Osteocyte (in vitro differentiated cells): ENCODE measurements around the gene GRIP2. TPM values are rescaled to one million over a fixed set of nuclear protein-coding genes. Genes with fewer than 3 reads are reported as not detected.

Source experiments
- DNase-seq: peaks from one replicate; pipeline ENCODE4 v3.0.0; 2021; ENCODE audit warnings: mixed read lengths; ENCODE audit not compliant: unreplicated experiment; ENCODE audit errors: extremely low spot score
- H3K27ac Mint-ChIP-seq: one replicate; pipeline ENCODE4 v1.8.0; 2021; ENCODE audit warnings: mild to moderate bottlenecking, mixed read lengths; ENCODE audit not compliant: unreplicated experiment
- H3K27me3 Mint-ChIP-seq: one replicate; pipeline ENCODE4 v1.8.0; 2021; ENCODE audit warnings: mixed read lengths; ENCODE audit not compliant: unreplicated experiment
- H3K36me3 Mint-ChIP-seq: one replicate; pipeline ENCODE4 v1.8.0; 2021; ENCODE audit warnings: mixed read lengths; ENCODE audit not compliant: unreplicated experiment
- H3K4me1 Mint-ChIP-seq: one replicate; pipeline ENCODE4 v1.8.0; 2021; ENCODE audit warnings: mixed read lengths; ENCODE audit not compliant: unreplicated experiment
- H3K4me3 Mint-ChIP-seq: one replicate; pipeline ENCODE4 v1.8.0; 2021; ENCODE audit warnings: mild to moderate bottlenecking, moderate library complexity, mixed read lengths; ENCODE audit not compliant: unreplicated experiment
- H3K9me3 Mint-ChIP-seq: one replicate; pipeline ENCODE4 v1.8.0; 2021; ENCODE audit warnings: mixed read lengths; ENCODE audit not compliant: unreplicated experiment
- total RNA-seq: library from RNA; stranded (reverse); gene quantifications from 2 replicates; pipeline ENCODE4 v1.2.1, GENCODE V29; 2021
- TF ChIP-seq, protein P1 (sequence below): fragments of 200-600 bp; sonication (generic); IDR thresholded peaks from 2 replicates; pipeline ENCODE4 v1.5.0; 2021; ENCODE audit warnings: antibody characterized with exemption, mild to moderate bottlenecking, moderate library complexity

Gene GRIP2
- total RNA-seq, 1 donor from 2014 or later = 0.35 TPM

DNA sequence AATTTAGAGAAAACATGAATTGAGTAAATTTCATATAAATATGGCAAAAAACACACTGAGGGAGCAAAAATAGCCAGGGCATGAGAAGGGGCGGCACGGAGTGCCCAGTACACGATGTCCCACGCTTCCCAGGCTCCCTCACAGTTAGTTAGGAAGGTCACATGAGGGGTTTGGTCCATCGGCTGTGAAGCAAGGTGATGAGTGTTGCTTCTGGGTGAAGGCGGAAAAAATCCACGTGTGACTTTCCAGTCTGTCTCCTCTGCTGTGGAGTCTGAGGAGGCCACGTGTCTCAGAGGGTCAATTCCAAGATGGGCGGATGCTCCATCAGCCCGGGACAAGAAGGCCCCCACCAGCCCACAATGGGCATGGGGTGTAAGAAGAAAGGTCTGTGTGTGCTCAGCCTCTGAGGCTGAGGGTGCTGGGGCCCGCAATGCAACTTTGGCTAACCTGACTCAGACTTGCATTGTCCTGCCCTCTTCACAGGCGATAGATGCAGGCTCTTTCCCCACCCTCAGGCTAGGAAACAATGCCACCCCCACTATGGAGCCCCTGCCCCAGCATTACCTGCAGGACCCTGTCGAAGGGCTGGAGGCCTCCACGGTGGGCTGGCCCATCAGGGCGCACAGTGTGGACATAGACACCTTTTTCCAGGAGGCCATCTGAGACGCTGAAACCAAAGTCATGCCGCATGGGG lies 45.7 kb downstream of the GRIP2 start:
- no peak for DNase-seq
- peaks cover 8% of the 10 kb centered on the region for H3K36me3 Mint-ChIP-seq
- no peaks in the 10 kb centered on the region for H3K4me1 Mint-ChIP-seq
- H3K27ac Mint-ChIP-seq = no peak overlapping the region
- no peak overlapping the region for H3K4me3 Mint-ChIP-seq
- TF ChIP-seq, protein P1, sequence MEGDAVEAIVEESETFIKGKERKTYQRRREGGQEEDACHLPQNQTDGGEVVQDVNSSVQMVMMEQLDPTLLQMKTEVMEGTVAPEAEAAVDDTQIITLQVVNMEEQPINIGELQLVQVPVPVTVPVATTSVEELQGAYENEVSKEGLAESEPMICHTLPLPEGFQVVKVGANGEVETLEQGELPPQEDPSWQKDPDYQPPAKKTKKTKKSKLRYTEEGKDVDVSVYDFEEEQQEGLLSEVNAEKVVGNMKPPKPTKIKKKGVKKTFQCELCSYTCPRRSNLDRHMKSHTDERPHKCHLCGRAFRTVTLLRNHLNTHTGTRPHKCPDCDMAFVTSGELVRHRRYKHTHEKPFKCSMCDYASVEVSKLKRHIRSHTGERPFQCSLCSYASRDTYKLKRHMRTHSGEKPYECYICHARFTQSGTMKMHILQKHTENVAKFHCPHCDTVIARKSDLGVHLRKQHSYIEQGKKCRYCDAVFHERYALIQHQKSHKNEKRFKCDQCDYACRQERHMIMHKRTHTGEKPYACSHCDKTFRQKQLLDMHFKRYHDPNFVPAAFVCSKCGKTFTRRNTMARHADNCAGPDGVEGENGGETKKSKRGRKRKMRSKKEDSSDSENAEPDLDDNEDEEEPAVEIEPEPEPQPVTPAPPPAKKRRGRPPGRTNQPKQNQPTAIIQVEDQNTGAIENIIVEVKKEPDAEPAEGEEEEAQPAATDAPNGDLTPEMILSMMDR = no peak
- H3K9me3 Mint-ChIP-seq = no peaks in the 10 kb centered on the region
- peaks cover 18% of the 10 kb centered on the region for H3K27me3 Mint-ChIP-seq

- Mint-ChIP-seq H3K4me3 (no peak overlapping the region), H3K9me3 (no peaks in the 10 kb centered on the region), H3K27me3 (peaks cover 11% of the 10 kb centered on the region), H3K36me3 (peaks cover 9% of the 10 kb centered on the region), H3K4me1 (peaks cover 5% of the 10 kb centered on the region), H3K27ac (no peak overlapping the region)
- DNase-seq = no peak
- TF ChIP-seq, protein P1 = no peak
These were observed 46.9 kb downstream of the GRIP2 start for GRCh38 chr3:14492948-14493881.

- Mint-ChIP-seq H3K4me3 (no peak overlapping the region), H3K27me3 (peaks cover 2% of the 10 kb centered on the region), H3K27ac (no peak overlapping the region), H3K9me3 (no peaks in the 10 kb centered on the region), H3K36me3 (peaks cover 12% of the 10 kb centered on the region), H3K4me1 (peaks cover 5% of the 10 kb centered on the region)
- no peak for DNase-seq
- TF ChIP-seq, protein P1 = no peak
These were observed 48.5 kb downstream of the GRIP2 start for GRCh38 chr3:14491396-14492190.

DNA sequence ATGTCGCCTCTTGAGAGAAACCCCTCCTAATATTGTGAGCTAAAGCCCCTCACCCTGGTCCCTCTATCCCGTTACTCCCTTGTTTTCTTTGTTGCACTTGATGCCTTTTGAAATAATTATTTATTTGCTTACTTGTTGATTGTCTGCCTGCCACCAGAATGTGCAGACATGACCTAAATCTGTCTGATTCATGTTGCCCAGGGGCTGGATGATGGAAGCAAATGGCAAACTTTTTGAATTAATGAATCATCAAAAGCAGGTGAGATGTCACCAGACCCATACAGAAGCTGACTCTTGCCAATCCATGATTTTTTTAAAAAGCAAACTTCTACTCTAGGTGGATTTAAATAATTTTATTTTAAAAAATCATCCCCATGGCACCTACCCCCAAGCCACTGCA lies 49.3 kb downstream of the GRIP2 start:
- H3K27me3 Mint-ChIP-seq = no peaks in the 10 kb centered on the region
- H3K9me3 Mint-ChIP-seq = no peaks in the 10 kb centered on the region
- peaks cover 5% of the 10 kb centered on the region for H3K4me1 Mint-ChIP-seq
- TF ChIP-seq, protein P1 = no peak
- DNase-seq = no peak
- H3K27ac Mint-ChIP-seq = no peak overlapping the region
- no peak overlapping the region for H3K4me3 Mint-ChIP-seq
- H3K36me3 Mint-ChIP-seq = peaks cover 14% of the 10 kb centered on the region
